Stimulated activated CD4-positive, alpha-beta T cell treated with anti-CD3 and anti-CD28 coated beads, Interleukin-15, amount 100 ng/mL, for 24 hours (primary cell): Measurements from ENCODE around the gene TUBGCP2.

Experiments
- DNase-seq: peaks from one replicate; pipeline ENCODE4 v3.0.0-alpha.2; 2020

TUBGCP2 gene

GRCh38 chr10:133342942-133343341, 34.3 kb upstream of the TUBGCP2 start:
- DNase-seq = no peak

GRCh38 chr10:133341983-133342382, 33.3 kb upstream of the TUBGCP2 start:
- no peak for DNase-seq

- DNase-seq = no peak
Measured at GRCh38 chr10:133339708-133340380, 31.2 kb upstream of the TUBGCP2 start.

- no peak for DNase-seq
Measured at GRCh38 chr10:133338080-133339071, 29.7 kb upstream of the TUBGCP2 start.

- DNase-seq = no peak
Measured at GRCh38 chr10:133337370-133337725, 28.7 kb upstream of the TUBGCP2 start.

GRCh38 chr10:133336577-133337369, 28.1 kb upstream of the TUBGCP2 start, which contains the start of gene CALY:
CALY (minus strand) TSS chr10:133336896; CDS start chr10:133328989, 7,907 bp downstream.
- peak; percentile 74 for DNase-seq

GRCh38 chr10:133336118-133336576, 27.5 kb upstream of the TUBGCP2 start:
- DNase-seq = no peak

- peak; percentile 82 for DNase-seq
Measured at GRCh38 chr10:133335246-133336117, 26.8 kb upstream of the TUBGCP2 start.

- peak; percentile 52 for DNase-seq
Measured at GRCh38 chr10:133334503-133335245, 26.0 kb upstream of the TUBGCP2 start.

GRCh38 chr10:133332936-133333699, 24.4 kb upstream of the TUBGCP2 start:
- no peak for DNase-seq

- peak; percentile 92 for DNase-seq
Measured at GRCh38 chr10:133329491-133330202, 21.0 kb upstream of the TUBGCP2 start.

GRCh38 chr10:133328358-133329343, 20.0 kb upstream of the TUBGCP2 start:
- DNase-seq = no peak

- DNase-seq = no peak
Measured at GRCh38 chr10:133327651-133328357, 19.1 kb upstream of the TUBGCP2 start.

- no peak for DNase-seq
Measured at GRCh38 chr10:133326745-133327650, 18.3 kb upstream of the TUBGCP2 start.

GRCh38 chr10:133326223-133326551, 17.5 kb upstream of the TUBGCP2 start:
- no peak for DNase-seq

GRCh38 chr10:133325440-133326222, 17.0 kb upstream of the TUBGCP2 start:
- DNase-seq = no peak
